RKO (cell line): Measurements from ENCODE around the gene ZNF750.

Experiments used
- DNase-seq: peaks from one replicate; pipeline ENCODE4 v3.0.0-alpha.2; 2016; ENCODE audit warnings: low spot score

ZNF750 gene

GRCh38 chr17:82839617-82840292, at the start of gene ZNF750:
ZNF750 (minus strand) TSS chr17:82840022; CDS start chr17:82832454, 7,568 bp downstream.
- no peak for DNase-seq

GRCh38 chr17:82888583-82889495, 49.0 kb upstream of the ZNF750 start:
- no peak for DNase-seq

- DNase-seq, result no peak
Measured at GRCh38 chr17:82887255-82888164, 47.7 kb upstream of the ZNF750 start.

GRCh38 chr17:82884970-82885353, 45.1 kb upstream of the ZNF750 start:
- DNase-seq, result no peak

GRCh38 chr17:82884341-82884969, 44.6 kb upstream of the ZNF750 start:
- DNase-seq, result no peak

GRCh38 chr17:82883419-82884031, 43.7 kb upstream of the ZNF750 start:
- no peak for DNase-seq

- DNase-seq, result no peak
Measured at GRCh38 chr17:82882715-82883418, 43.0 kb upstream of the ZNF750 start.

- no peak for DNase-seq
Measured at GRCh38 chr17:82881900-82882714, 42.3 kb upstream of the ZNF750 start.

GRCh38 chr17:82881324-82881823, 41.6 kb upstream of the ZNF750 start:
- DNase-seq, result no peak

- DNase-seq, result no peak
Measured at GRCh38 chr17:82880620-82881323, 41.0 kb upstream of the ZNF750 start.

- DNase-seq, result no peak
Measured at GRCh38 chr17:82879241-82879640, 39.4 kb upstream of the ZNF750 start.

GRCh38 chr17:82878527-82878926, 38.7 kb upstream of the ZNF750 start:
- no peak for DNase-seq

- no peak for DNase-seq
Measured at GRCh38 chr17:82876602-82877379, 37.0 kb upstream of the ZNF750 start.

- DNase-seq, result no peak
Measured at GRCh38 chr17:82876149-82876548, 36.3 kb upstream of the ZNF750 start.

GRCh38 chr17:82875407-82875856, 35.6 kb upstream of the ZNF750 start:
- DNase-seq, result no peak

- DNase-seq, result no peak
Measured at GRCh38 chr17:82874011-82874835, 34.4 kb upstream of the ZNF750 start.

GRCh38 chr17:82873521-82873920, 33.7 kb upstream of the ZNF750 start:
- no peak for DNase-seq
